GM21515 (cell line): Measurements from ENCODE around the gene KRR1.

Experiments
- ATAC-seq: cut with Tn5 transposase; IDR thresholded peaks from one replicate; pipeline ENCODE4 v1.9.1; 2021; ENCODE audit not compliant: unreplicated experiment

KRR1 gene

DNA sequence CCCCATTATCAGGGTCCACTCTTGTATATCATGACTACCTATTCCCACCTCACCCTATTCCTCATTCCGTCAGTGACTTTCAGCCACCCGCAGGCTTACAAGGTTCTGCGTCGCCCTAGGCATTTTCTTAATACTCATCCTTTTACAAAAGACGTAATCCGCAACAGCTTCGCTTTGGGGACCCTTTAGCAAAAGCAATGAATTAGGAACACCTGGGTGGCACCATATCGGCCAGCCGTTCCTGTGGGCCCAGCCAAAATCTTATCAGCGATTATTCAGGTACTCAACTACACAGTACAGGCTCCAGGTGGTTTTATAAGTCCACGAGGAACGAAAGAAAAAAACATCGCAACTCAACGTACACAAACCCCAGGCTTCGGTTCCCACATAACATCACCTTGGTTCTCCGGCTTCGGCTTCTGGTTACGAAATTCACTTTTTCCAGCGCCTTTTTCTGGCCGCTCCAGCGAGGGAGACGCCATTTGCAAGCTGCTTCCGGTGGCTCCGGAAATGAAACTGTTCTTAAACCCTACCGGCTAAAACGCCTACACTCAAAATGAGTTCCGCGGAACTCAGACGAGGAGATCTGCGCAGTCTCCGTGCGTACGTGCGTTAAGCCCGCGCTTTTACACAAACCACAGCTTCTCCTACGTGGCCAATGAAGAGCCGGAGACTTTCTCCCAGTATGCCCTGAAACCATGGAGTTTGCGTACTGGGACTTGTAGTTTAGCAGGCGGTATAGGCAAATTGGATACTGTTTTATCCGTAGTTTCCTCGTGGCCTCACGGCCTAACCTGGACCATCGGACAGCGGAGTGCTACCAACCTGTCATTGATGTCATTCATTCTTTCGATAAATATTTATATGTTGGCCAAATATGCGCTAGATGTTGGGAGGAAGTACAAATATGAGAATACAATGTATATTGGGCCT, at the start of gene KRR1:
KRR1 (minus strand) TSS at position 494 of the 933 bp plus-strand sequence; CDS start at position 482, 12 bp downstream.
- ATAC-seq: peak; percentile 95

DNA sequence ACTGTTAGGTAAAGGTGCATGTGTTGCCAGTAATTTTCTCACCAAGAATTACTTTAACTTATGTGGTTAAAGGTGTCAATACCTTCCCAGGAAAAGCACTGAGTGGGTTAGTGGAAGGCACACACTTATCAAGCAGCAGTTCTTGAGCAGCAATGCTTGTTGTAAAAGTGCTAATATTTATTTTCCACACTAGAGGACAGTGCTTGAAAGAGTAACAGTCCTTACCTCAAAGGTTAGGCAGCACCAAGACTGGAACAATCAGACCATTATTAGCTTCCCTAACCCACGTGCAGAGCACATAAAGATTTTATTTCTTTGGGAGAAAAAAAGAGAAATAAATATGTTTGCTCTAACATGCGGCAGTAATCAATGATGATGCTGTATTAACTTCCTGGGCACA, 48.8 kb upstream of the KRR1 start:
- ATAC-seq: no peak

DNA sequence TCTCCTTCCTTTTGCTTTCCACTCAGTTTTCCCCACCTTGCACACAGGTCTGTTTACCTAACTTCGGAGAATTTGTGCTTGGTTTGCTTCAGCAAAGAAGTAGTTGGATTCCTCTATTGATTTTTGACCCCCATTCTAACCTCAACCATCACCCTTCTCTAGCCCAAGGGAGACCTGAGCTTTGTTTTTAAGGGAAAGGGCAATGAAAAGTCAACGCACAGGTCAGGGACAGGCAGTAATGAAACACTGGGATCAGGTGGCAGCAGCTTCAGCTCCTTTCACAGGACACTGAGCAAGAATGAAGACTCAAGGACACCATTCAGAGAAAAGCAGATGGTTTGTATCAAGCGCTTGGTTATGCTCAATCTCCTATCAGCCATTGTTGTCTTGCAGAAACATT, 46.9 kb upstream of the KRR1 start:
- no peak for ATAC-seq

DNA sequence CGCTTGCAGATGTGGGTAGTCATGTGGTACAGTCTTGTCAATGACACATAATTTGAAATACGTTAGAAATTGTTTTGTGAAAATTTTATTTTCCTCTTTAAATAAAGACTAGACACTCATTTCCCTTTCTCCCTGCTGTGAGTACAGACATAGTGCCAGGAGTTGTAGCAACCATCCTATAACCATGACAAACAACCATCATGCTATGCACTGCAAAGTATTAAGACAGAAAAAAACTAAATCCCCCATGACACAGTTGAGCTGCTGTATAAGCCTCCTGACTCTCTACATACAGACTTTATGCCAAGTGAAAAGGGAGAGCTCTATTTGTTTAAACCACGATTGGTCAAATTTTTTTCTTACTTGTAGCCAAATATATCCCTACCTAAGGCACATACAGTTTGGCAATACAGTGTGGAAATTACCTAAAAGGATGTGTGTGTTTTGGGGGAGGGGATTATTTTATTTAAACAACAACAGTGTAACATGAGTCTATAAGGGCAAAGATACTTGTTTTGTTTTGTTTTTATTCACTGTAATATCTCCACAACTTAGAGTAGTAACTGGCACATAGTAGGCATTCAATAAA, 45.0 kb upstream of the KRR1 start:
- ATAC-seq: no peak

DNA sequence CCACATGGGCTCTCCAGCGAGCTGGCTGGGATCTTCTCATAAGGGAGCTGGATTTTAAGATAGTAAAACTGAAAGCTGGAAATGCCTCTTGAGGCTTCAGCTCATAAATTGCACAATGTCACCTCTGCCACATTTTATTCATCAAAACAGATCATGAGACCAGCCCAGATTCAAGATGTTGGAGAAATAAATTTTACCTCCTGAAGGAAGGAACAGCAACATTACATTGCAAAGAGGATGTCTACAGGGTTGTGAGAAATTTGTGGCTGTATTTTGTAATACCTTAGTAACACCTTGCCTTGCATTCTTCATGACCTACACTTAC, 43.1 kb upstream of the KRR1 start:
- ATAC-seq: no peak

DNA sequence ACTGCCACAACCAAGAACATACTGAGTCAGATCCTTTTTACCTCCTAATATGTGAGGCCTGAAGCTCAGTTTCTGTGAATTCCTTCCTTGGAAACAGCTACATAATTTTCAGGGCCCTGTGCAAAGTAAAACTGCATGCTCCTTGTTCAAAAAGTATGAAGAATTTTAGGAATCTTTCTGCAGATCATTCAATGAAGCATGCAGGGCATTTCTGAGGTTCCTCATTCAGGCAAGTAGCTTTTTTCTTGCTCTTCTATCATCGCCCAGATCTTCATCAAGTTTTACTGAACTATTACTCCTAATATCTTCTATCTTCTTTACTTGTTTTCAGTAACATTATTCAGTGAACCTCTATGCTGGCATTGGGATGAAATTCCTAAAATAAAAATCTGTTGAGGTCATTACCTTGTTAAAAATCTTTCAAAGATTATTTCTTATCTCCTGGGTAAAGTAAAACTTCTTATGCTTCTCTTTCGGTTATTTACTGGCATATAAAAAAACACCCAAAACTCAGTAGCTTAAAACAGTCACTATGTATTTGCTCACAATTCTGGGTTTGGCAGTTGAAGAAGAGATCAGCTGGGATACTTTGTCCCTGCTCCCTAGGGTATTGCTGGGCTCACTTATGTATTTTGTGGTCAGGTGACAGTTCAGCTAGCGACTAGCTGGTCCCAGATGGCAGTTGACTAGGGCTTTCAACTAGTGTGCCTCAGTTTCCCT, 42.6 kb upstream of the KRR1 start:
- no peak for ATAC-seq

DNA sequence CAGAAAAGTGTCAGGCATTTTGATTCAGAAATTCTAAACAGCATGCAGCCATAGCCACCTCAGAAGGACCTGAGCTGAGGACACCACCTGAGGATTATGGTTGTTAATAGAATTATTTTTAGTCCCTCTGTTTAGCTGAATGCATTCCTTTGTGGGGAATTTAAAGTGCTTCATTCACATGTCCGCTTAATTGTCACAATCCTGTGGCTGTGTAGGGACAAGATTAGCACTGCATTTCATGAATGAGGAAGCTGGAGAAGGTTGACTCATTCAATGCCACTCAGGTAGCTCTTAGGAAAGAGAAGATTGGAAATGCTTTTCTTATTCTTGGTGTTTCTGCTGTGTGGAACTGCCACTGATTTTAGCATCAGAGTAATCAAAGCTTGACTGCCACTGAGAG, 42.0 kb upstream of the KRR1 start:
- no peak for ATAC-seq

DNA sequence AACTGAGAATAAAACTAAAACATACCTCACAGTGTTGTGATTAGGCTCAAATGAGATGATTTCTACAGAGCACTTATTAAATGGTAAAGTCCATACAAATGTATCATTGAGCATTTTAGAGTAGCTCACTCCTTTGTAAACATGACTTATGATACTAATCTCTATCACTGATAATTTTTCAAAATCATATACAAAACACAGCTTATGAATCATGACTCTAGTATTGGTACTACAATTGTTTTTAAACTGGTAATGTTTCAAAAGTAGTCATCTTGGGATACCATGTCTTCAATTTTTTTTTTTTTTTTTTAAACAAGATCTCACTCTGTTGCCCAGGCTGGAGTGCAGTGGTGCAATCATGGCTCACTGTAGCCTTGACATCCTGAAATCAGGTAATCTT, 40.1 kb upstream of the KRR1 start:
- no peak for ATAC-seq

DNA sequence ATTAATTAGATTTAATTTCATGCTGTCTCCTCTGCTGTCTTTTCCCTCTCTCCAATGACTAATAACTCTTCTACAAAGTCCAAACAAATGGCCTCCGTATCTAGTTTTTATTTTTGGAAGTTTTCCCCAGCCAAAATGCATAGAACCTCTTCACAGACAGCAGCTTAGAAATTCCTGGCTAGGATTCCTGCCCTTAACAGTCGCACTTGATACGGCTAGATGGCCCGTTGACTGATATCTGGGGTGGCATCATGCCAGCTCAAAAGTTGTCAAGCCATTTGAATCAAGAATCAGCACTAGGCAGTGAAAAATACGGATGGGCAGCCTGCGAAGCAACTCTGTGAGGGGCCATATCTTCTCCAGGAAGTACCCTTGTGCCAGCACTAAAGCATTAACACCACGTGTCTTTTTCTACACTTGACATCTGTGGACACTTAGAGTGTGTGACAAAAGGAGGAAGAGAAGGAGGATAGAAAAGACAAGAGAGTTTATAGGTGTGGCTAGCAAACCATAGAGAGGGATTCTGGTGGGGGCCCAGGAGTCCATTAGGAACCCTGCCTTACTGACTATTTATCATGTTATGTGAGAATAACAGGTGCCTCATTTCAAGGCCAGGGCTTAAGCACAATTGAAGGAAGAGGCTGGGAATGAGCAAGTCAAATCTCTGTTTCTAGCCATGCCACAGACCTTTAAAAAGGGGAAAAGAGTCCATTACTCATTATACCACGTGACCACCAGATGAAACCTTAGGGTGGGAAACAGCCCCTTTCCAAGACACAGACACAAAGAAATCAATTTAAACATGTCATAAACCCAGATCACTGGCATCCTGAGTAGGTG, 39.2 kb upstream of the KRR1 start:
- no peak for ATAC-seq

DNA sequence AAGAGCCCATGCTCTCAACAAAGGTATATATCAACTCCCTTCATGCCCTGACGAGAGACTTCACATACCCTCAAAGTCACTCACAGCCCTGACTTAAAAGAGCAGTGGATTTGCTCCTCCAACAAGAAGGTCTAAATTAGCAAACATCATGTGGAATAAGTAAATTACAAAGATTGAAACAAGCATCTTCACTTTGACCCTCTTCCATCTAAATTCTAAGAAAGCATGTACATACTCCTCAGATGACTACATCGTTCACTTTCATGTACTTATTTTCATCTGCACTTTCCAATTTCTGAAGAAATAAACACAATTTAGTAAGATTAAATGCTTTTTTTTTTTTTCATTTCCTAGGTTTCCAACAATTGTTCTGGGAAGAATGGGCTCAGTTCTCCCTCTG, 38.6 kb upstream of the KRR1 start:
- no peak for ATAC-seq

DNA sequence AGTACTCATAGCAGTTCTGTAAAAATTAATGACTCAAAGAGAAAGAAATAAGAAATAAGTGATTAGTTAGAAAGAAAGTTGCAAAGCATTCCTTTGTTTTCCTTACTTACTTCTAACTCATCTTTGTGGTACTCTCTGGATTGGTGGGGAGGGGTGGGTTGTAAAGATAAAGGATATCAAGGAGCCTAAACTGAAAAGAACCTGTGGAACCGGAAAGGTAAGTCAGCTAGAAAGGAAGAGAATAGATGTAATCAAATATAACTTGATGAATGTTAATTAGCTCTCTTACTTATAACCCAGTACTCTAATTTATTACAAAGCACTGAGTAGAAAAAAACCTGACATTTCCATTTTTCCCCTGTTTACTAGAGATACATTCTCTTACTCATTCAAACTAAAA, 37.5 kb upstream of the KRR1 start:
- no peak for ATAC-seq

DNA sequence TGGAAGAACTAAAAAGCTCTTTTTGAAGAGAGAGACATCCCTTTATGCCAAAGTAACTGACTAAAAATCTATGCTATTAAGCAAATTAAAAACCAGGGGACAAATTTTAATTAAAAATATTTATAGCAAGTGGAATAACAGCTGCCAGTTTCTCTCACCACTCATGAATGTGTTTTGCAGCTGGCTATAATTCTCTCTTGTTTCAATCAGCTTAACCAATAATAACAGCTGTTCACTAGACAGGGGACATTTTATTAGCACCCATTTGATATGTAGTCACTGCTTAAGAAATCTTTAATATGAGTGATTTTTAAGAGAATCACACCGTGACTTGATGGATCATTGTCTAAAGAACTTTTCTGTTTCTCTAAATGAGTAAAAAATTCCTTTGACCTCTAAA, 34.2 kb upstream of the KRR1 start:
- ATAC-seq: no peak

DNA sequence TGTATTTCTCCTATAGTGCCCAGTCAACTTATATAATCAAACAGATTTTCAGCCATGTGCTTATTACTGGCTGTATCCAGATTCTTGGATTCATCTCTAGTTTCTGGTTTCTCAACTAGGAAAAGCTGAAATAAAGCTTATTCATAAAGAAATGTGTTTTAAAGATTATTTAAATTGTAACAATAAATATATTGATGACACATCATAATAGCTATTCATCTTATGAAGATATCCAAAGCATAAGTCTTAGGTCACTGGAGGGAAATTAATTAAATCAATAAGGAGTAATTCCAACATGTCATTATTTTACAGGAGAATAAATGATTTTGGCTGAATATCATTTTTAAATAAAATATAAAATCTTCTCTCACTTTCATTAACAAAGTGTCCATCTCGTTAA, 32.1 kb upstream of the KRR1 start:
- ATAC-seq: no peak

DNA sequence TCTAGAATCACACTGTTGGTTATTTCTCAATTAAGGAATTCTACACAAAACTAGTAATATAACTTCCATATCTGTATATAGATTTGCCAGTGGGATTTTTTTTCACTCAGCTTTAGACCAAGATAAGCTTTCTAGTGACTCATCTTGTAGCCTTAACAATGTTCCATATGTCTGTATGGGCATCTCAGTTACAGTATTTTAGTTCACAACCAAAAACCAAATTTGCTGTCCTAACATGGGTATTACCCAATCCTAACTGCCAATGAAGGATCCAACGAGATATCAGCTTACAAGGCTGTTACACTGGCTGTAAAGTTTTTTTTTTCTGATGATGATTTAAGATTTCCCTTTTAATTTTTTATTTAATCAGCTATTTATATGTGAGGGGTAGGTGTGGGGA, 31.5 kb upstream of the KRR1 start:
- ATAC-seq: no peak

DNA sequence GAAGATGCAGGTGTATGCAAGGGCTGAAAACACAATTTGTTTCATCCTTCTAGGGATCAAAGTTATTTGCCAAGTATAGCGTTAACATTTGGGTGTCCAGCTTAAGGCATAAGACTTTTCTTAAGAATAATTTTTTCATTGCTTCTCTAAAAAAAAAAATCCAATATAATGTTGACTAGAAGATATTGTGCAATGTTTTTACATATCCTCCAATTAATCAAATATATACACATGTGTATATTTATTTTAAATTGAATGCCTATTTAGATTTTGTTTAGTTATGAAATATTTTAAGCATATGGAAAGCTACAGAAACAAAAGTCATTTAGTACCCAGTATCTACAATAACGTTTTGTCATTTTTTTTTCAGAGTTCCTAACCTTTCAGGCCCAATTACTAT, 28.5 kb upstream of the KRR1 start:
- ATAC-seq: no peak

DNA sequence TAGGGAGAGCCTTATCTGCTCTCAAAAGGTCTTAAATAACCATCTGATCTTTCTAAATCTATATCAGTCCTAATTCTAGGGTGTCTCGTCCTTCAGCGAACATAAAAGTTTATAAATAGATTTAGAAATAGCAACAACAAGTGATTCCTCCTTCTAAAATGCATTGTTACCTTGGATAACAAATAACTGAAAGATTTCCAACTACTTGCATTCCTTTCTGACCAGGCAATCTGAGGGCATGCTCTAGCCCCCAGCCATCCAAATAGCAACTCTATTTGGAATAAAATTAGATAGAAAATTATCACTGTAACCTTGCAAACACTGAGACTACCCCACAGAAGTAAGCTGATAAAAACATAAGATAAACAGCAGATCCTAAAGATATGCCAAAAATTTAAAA, 21.8 kb upstream of the KRR1 start:
- ATAC-seq: no peak

DNA sequence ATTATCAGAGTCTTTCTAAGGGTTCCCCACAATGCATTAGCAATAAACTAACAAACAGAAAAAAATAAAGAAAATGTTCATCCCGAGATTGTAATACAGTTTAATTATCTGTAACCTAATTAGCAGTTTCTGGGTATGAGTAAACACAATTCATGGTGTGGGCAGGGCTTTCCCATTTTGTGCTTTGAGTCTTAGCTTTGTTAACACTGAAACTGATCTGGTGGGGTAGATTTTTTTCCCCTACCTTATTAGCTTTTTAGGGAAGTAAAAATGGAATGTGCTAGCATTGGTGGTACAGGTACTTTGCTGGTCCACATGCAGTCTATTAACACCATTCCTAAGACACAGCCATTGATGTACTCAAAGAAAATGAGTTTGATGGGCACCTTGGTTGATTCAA, 18.4 kb upstream of the KRR1 start:
- no peak for ATAC-seq

DNA sequence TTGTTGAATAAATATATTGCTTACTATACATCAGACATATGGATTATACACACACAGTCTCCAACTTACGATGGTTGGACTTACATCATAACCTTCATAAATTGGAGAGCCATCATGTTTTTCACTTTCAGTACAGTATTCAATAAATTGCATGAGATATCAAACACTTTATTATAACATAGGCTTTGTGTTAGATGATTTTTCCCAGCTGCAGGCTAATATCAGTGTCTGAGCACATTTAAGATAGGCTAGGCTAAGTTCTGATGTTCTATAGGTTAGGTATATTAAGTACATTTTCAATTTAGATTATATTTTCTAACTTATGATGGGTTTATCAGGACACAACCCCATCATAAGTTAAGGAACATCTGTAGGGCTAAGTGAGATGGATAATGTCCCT, 17.9 kb upstream of the KRR1 start:
- ATAC-seq: no peak

DNA sequence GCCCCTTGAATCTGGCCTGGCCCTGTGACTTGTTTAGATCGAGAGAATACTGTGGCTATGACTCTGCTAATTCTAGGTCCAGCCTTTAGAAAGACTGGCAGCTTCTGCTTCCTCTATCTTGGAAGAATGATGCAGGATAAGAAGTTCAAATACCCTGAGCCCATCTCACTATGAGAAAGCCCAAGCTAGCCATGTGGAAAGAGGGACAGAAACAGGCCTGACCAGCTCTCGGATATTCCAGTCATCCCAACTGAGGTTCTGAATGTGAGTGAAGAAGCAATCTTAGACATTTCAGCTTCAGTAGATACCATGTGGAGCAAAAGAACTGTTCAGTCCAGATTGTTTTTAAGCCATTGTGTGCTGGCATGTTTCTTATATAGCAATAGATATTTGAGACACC, 17.3 kb upstream of the KRR1 start:
- no peak for ATAC-seq

DNA sequence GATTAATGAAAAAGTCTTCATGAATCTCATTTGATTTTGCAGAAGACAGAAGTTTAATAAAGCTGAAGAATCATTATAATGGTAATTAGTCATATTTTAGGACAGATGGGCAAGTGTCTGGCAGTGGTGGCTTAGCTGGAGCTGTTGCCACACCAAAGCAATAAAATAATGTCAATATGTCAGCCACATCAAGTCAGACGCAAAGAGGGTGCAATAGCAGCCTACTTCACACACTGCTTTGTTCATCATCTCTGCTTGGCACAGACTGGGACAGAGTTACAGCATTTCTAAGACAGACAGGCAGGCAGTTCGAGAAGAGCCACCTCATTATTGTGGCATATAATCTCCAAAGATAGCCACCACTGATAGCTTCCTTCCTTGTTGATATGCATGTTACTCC, 16.9 kb upstream of the KRR1 start:
- ATAC-seq: no peak
